T-cell (primary cell): Measurements from ENCODE around the gene REELD1. TPM values are rescaled to one million over a fixed set of nuclear protein-coding genes. Genes with fewer than 3 reads are reported as not detected.

Experiments used
- ATAC-seq, 4 experiments: fragments of 200-7000 bp in 3 of 4; fragments of 150-1000 bp in 1 of 4; cut with Tn5 transposase; replicated peaks in 1 of 4; 1 replicate in 3 of 4; 2 replicates in 1 of 4; pipeline ENCODE4 v1.10.0; 2021; ENCODE audit warnings: moderate library complexity in 3 of 4, mild to moderate bottlenecking in 2 of 4, moderate number of reproducible peaks in 1 of 4
- CTCF ChIA-PET, 2 donors: fragments of 300-600 bp; sonication (Branson Sonifier 250); formaldehyde crosslinking; loops; one replicate each; lab custom pipeline; 2022; ENCODE audit warnings: antibody characterized with exemption in 2 of 2; lab: Charles Lee
- POLR2A ChIA-PET, 2 donors: fragments of 300-600 bp; sonication (Branson Sonifier 250); formaldehyde crosslinking; loops; one replicate each; lab custom pipeline; 2022; ENCODE audit warnings: antibody characterized with exemption in 2 of 2; lab: Charles Lee
- DNase-seq, 35 experiments: peaks; one replicate each; pipeline versions ENCODE4 v3.0.0 to v3.0.0-alpha.2; 2013 to 2023
- H3K27ac ChIP-seq: one replicate; pipeline ENCODE4 v1.5.1; 2013; ENCODE audit warnings: low read length
- H3K27me3 ChIP-seq, 2 experiments: replicated peaks in 1 of 2; 1 replicate in 1 of 2; 2 replicates in 1 of 2; pipeline versions ENCODE4 v1.6.1 to v1.7.0; 2013; ENCODE audit warnings: low read length in 1 of 2, mixed read lengths in 1 of 2; ENCODE audit not compliant: control insufficient read depth in 2 of 2, insufficient read depth in 2 of 2; ENCODE audit errors: extremely low read depth in 1 of 2
- H3K36me3 ChIP-seq, 2 donors: 1 replicate in 1 of 2; 2 replicates in 1 of 2; pipeline versions ENCODE4 v1.6.1 to v1.7.0; 2013; ENCODE audit warnings: low read length in 1 of 2; ENCODE audit not compliant: control insufficient read depth in 2 of 2, insufficient read depth in 1 of 2; ENCODE audit errors: extremely low read depth in 1 of 2
- H3K4me1 ChIP-seq, 2 experiments: 1 replicate in 1 of 2; 2 replicates in 1 of 2; pipeline versions ENCODE4 v1.6.1 to v1.7.0; 2013; ENCODE audit warnings: low read length in 2 of 2, mixed read lengths in 1 of 2; ENCODE audit not compliant: insufficient read depth in 2 of 2, control insufficient read depth in 1 of 2; ENCODE audit errors: extremely low read depth in 1 of 2
- H3K4me3 ChIP-seq, 2 donors: 1 replicate in 1 of 2; 2 replicates in 1 of 2; pipeline versions ENCODE4 v1.5.1 to v1.7.0; 2013; ENCODE audit warnings: mild to moderate bottlenecking in 2 of 2, low read length in 1 of 2, moderate library complexity in 1 of 2; ENCODE audit not compliant: control insufficient read depth in 1 of 2; ENCODE audit errors: extremely low read depth in 1 of 2
- H3K9me3 ChIP-seq: 2 replicates; pipeline ENCODE4 v1.7.0; 2013
- H3K27ac Mint-ChIP-seq, 2 donors: one replicate each; pipeline ENCODE4 v1.8.0; 2020 to 2021; ENCODE audit warnings: mild to moderate bottlenecking in 2 of 2, mixed read lengths in 2 of 2
- H3K27me3 Mint-ChIP-seq, 2 donors: one replicate each; pipeline ENCODE4 v1.8.0; 2021 to 2022; ENCODE audit warnings: mixed read lengths in 2 of 2
- H3K36me3 Mint-ChIP-seq: one replicate; pipeline ENCODE4 v1.8.0; 2021; ENCODE audit warnings: mixed read lengths
- H3K4me1 Mint-ChIP-seq, 3 donors: one replicate each; pipeline ENCODE4 v1.8.0; 2020 to 2022; ENCODE audit warnings: mixed read lengths in 3 of 3, mild to moderate bottlenecking in 1 of 3
- H3K4me3 Mint-ChIP-seq, 3 donors: one replicate each; pipeline ENCODE4 v1.8.0; 2020 to 2022; ENCODE audit warnings: mild to moderate bottlenecking in 3 of 3, mixed read lengths in 3 of 3, moderate library complexity in 3 of 3
- H3K9me3 Mint-ChIP-seq, 3 donors: one replicate each; pipeline ENCODE4 v1.8.0; 2020 to 2022; ENCODE audit warnings: mixed read lengths in 3 of 3
- WGBS: methylation state at CpG from one replicate; pipeline ENCODE4 v1.1.5; 2013; ENCODE audit warnings: missing lambda C conversion rate; ENCODE audit not compliant: insufficient coverage; 5-methylcytosine and 5-hydroxymethylcytosine counted together
- total RNA-seq, 35 experiments: library from RNA in 6 of 35; stranded (reverse) in 6 of 35; fragments of 120-200 nt in 1 of 35; gene quantifications; one replicate each; pipeline versions ENCODE4 v1.2.1 to v1.2.4 and lab custom pipeline; 2013 to 2026

The REELD1 gene
- total RNA-seq, 5 donors from 2014 or later (not counting 1 experiment from before 2014, with no cell fraction given) = 0.65 to 2.0 (median 1.4) TPM

DNA sequence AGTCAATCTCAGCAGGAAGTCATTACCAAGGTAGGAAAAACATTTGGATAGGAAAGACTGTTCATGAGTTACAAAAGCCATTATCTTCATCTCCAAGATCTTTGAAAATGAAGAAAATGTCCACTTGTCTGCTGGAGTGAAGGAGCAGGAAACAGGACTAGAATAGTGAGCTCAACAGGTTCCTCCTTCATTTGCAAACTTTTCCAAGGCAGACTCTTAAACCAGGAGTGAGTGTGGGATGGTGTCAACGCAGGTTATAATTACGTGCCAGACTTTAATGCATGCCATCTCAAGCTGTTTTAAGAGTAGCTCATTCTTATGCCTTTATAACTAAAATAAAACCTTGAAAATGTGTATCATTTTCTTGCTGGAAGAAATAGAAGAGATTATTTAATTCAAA is 3.4 kb upstream of the REELD1 start:
- no peaks in the 10 kb centered on the region for H3K27me3 ChIP-seq
- CTCF ChIA-PET = no interaction called here
- no peak overlapping the region for H3K27ac Mint-ChIP-seq
- no peaks in the 10 kb centered on the region for H3K4me1 ChIP-seq
- H3K4me3 ChIP-seq = no peak overlapping the region
- ATAC-seq = no peak
- WGBS = no CpG with 5 or more reads among the region's 2 CpGs
- POLR2A ChIA-PET = no interaction called here
- H3K4me1 Mint-ChIP-seq = no peaks in the 10 kb centered on the region
- H3K36me3 Mint-ChIP-seq = no peaks in the 10 kb centered on the region
- no peak for DNase-seq
- H3K36me3 ChIP-seq = no peaks in the 10 kb centered on the region
- H3K27ac ChIP-seq = no peak overlapping the region
- no peak overlapping the region for H3K4me3 Mint-ChIP-seq
- no peaks in the 10 kb centered on the region for H3K9me3 ChIP-seq
- H3K9me3 Mint-ChIP-seq = no peaks in the 10 kb centered on the region
- H3K27me3 Mint-ChIP-seq = peaks cover 0 to 7% of the 10 kb centered on the region in 2 donors

DNA sequence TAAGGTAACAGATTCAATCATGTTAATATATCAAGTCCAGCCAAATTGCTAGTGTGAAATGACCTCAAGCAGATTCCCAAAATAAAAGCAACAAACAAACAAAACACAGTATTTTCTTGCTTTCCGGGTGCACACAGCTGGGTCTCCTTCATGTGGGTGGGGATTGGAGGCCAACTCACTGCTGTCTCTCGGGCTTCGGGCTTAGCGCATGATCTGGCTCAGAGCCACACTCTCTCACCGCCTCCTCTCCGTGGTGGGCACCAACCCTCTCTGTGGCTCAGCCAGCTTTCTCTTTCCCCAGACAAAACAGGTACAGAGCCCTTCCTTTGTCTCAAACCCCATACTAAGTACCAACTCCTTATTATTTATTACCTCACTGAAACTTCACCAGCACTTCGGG is 2.9 kb upstream of the REELD1 start:
- no peaks in the 10 kb centered on the region for H3K9me3 ChIP-seq
- no peaks in the 10 kb centered on the region for H3K4me1 ChIP-seq
- no peak for DNase-seq
- H3K27me3 ChIP-seq = no peaks in the 10 kb centered on the region
- H3K27me3 Mint-ChIP-seq = peaks cover 0 to 7% of the 10 kb centered on the region in 2 donors
- no peaks in the 10 kb centered on the region for H3K4me1 Mint-ChIP-seq
- ATAC-seq = no peak
- no peaks in the 10 kb centered on the region for H3K36me3 Mint-ChIP-seq
- ChIA-PET CTCF (no interaction called here), POLR2A (no interaction called here)
- 67% methylated on average over 5 of the region's 7 CpGs for WGBS
- H3K9me3 Mint-ChIP-seq = no peaks in the 10 kb centered on the region
- no peak overlapping the region for H3K4me3 ChIP-seq
- no peak overlapping the region for H3K4me3 Mint-ChIP-seq
- no peaks in the 10 kb centered on the region for H3K36me3 ChIP-seq
- no peak overlapping the region for H3K27ac ChIP-seq
- no peak overlapping the region for H3K27ac Mint-ChIP-seq

DNA sequence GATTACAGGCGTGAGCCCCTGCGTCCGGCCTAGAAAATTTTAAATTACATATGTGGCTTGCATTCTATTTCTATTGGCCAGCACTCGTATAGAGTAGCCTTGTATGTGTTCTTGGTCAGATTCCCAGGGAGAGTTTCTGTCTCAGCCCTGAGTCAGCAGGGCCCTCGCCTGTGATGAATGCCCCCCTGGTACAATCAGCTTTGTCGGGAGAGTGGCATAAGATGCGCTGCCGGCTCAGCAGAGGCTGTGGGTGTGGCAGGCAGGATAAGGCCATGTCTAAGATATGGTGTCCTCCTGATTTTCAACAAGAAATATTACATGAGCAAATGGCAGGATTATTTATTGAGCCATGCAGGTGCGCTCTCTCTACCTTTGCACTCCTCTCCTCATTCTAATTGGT is 1.6 kb upstream of the REELD1 start:
- no peaks in the 10 kb centered on the region for H3K36me3 ChIP-seq
- no peak overlapping the region for H3K27ac ChIP-seq
- WGBS = 69% methylated on average over 2 of the region's 9 CpGs
- Mint-ChIP-seq H3K27ac (no peak overlapping the region), H3K4me1 (no peaks in the 10 kb centered on the region), H3K36me3 (no peaks in the 10 kb centered on the region), H3K9me3 (no peaks in the 10 kb centered on the region), H3K27me3 (peaks cover 0 to 4% of the 10 kb centered on the region in 2 donors), H3K4me3 (no peak overlapping the region)
- POLR2A ChIA-PET = interaction anchor here in 1 of 2 donors (0.6 kb wide), 1 partner anchor 106 kb away, joined by 6 read pairs; no protein-coding TSS in a partner anchor
- CTCF ChIA-PET = no interaction called here
- peaks cover 0 to 7% of the 10 kb centered on the region in 2 experiments for H3K27me3 ChIP-seq
- DNase-seq = no peak
- H3K9me3 ChIP-seq = no peaks in the 10 kb centered on the region
- H3K4me1 ChIP-seq = no peaks in the 10 kb centered on the region
- no peak for ATAC-seq
- no peak overlapping the region for H3K4me3 ChIP-seq

DNA sequence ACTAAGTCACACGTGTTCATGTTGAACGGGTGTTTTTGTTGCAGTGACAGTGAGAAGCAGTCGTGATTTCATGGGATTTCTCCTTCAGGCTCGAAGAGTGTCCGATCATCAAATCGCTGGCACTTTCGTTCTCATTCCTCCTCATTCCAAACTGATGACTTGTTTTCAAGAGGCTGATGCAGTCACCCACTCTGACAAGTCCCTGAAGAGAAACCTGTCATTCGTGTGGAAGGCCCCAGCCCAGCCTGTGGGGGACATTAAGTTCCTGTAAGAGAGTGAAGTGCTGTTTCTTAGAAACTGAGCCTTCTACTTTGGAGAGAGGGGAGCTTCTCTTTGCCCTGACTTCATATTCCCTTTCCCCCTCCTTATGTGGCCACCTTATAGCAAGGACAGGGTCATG is 8.0 kb downstream of the REELD1 start:
- Histone ChIP-seq H3K4me1 (no peaks in the 10 kb centered on the region), H3K36me3 (no peaks in the 10 kb centered on the region), H3K27me3 (peaks cover 0 to under 1% of the 10 kb centered on the region in 2 experiments), H3K27ac (no peak overlapping the region), H3K9me3 (no peaks in the 10 kb centered on the region), H3K4me3 (no peak overlapping the region)
- ChIA-PET POLR2A (no interaction called here), CTCF (no interaction called here)
- no peak overlapping the region for H3K27ac Mint-ChIP-seq
- DNase-seq = no peak
- H3K9me3 Mint-ChIP-seq = no peaks in the 10 kb centered on the region
- peaks cover 5% of the 10 kb centered on the region for H3K36me3 Mint-ChIP-seq
- ATAC-seq = no peak
- 79% methylated on average over 7 of the region's 8 CpGs for WGBS
- no peaks in the 10 kb centered on the region for H3K27me3 Mint-ChIP-seq
- no peak overlapping the region for H3K4me3 Mint-ChIP-seq
- no peaks in the 10 kb centered on the region for H3K4me1 Mint-ChIP-seq

DNA sequence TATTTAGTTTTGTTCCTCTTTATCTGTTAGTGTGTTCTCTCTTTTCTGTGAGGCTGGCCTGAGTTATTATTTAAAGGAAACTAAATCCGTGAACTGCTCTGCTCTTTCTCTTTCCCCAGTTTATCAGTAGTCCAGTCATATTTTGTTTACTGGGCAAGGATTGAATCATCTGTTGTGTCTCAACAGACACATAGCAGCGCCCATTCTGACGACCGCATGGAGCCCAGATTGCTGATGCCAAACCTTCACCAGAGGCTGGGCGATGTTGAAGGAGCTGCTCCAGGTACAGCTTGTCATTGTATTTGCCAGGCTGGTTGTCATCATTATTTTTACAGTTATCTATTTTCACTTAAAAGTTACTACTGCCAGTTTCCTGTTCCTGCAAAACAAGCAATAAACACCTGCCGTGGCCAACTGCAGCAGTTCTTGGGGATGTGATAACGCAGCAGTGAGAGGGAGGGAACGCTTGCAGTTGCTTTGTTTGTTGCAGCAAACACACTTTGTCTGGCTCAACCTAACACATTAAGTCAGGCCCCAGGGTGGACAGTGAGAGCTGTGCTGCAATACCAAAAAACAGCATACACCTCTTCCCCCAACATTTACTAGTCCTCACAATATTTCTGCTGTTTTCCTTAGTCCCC is 10.1 kb downstream of the REELD1 start:
- no peak for DNase-seq
- CTCF ChIA-PET = no interaction called here
- Mint-ChIP-seq H3K27me3 (no peaks in the 10 kb centered on the region), H3K27ac (no peak overlapping the region), H3K4me3 (no peak overlapping the region), H3K36me3 (peaks cover 5% of the 10 kb centered on the region), H3K4me1 (no peaks in the 10 kb centered on the region), H3K9me3 (no peaks in the 10 kb centered on the region)
- no peaks in the 10 kb centered on the region for H3K9me3 ChIP-seq
- WGBS = 95% methylated on average over 3 of the region's 8 CpGs
- H3K27me3 ChIP-seq = no peaks in the 10 kb centered on the region
- H3K4me1 ChIP-seq = no peaks in the 10 kb centered on the region
- no peak overlapping the region for H3K4me3 ChIP-seq
- ATAC-seq = no peak
- POLR2A ChIA-PET = no interaction called here
- H3K36me3 ChIP-seq = no peaks in the 10 kb centered on the region
- H3K27ac ChIP-seq = no peak overlapping the region

DNA sequence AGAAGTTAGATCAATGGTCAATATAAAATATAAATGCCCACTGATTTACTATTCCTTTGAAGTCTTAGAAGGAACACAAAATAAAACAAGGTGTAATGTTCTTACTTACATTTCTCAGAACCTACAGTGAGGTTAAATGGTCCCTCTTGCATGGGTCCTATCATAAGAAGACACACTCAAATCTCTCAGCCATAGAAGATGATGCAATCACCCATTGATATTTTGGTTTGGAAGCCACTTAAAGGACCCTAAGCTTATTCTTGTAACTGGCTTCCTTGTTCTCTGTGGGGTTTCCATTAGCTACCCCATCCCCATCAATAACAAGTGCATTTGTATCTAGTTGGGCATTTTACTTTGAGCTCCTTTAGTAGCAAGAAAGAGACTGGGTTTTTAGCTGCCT is 15.1 kb downstream of the REELD1 start:
- CTCF ChIA-PET = no interaction called here
- Mint-ChIP-seq H3K4me1 (no peaks in the 10 kb centered on the region), H3K27me3 (no peaks in the 10 kb centered on the region), H3K9me3 (no peaks in the 10 kb centered on the region), H3K27ac (no peak overlapping the region), H3K4me3 (no peak overlapping the region), H3K36me3 (peaks cover 5% of the 10 kb centered on the region)
- no peak overlapping the region for H3K27ac ChIP-seq
- no peaks in the 10 kb centered on the region for H3K4me1 ChIP-seq
- POLR2A ChIA-PET = no interaction called here
- ATAC-seq = no peak
- no peaks in the 10 kb centered on the region for H3K36me3 ChIP-seq
- DNase-seq = no peak
- H3K9me3 ChIP-seq = no peaks in the 10 kb centered on the region
- H3K4me3 ChIP-seq = no peak overlapping the region
- peaks cover 0 to 6% of the 10 kb centered on the region in 2 experiments for H3K27me3 ChIP-seq
